Panc1 (cell line): ENCODE results near the gene OR2T35. TPM values are rescaled to one million over a fixed set of nuclear protein-coding genes. Genes with fewer than 3 reads are reported as not detected.

Experiments used
- ATAC-seq: fragments of 200-7000 bp; cut with Tn5 transposase; 2 replicates; pipeline ENCODE4 v1.9.1; 2020; ENCODE audit warnings: mild to moderate bottlenecking, moderate library complexity
- BruUV-seq: library from RNA; stranded (reverse); fragments of 400-500 nt; replicated peaks from 2 replicates; lab custom pipeline; 2021; lab: Mats Ljungman, UMichigan
- CTCF ChIA-PET: fragments of 300-600 bp; sonication (Branson Sonifier 250); formaldehyde crosslinking; loops from one replicate; lab custom pipeline; 2022; ENCODE audit warnings: antibody characterized with exemption; lab: Charles Lee
- POLR2A ChIA-PET: fragments of 300-600 bp; sonication (Branson Sonifier 250); formaldehyde crosslinking; loops from one replicate; lab custom pipeline; 2022; ENCODE audit warnings: antibody characterized with exemption; lab: Charles Lee
- DNase-seq: peaks from one replicate; pipeline ENCODE4 v3.0.0-alpha.2; 2010; ENCODE audit warnings: low read depth, low spot score
- H3K27ac ChIP-seq: 2 replicates; pipeline ENCODE4 v1.5.1; 2011; ENCODE audit warnings: mild to moderate bottlenecking, low read length, inconsistent platforms
- H3K27me3 ChIP-seq: fragments of 200-500 bp; sonication (Bioruptor generic); 2 replicates; pipeline ENCODE4 v1.6.0; 2014; ENCODE audit warnings: low read length, inconsistent platforms; ENCODE audit not compliant: control insufficient read depth, insufficient read depth
- H3K36me3 ChIP-seq: fragments of 200-500 bp; sonication (Bioruptor generic); 2 replicates; pipeline ENCODE4 v1.5.1; 2014; ENCODE audit warnings: inconsistent platforms, mild to moderate bottlenecking, low read length, moderate library complexity; ENCODE audit not compliant: control insufficient read depth, insufficient read depth
- H3K4me1 ChIP-seq: 2 replicates; pipeline ENCODE4 v1.5.1; 2011; ENCODE audit warnings: inconsistent platforms, mild to moderate bottlenecking, low read length, moderate library complexity; ENCODE audit not compliant: control insufficient read depth, insufficient read depth
- H3K4me3 ChIP-seq, 2 experiments: 2 replicates each; pipeline ENCODE4 v1.5.1; 2011 to 2012; ENCODE audit warnings: low read depth in 2 of 2, low read length in 2 of 2, mild to moderate bottlenecking in 2 of 2, inconsistent platforms in 1 of 2, moderate library complexity in 1 of 2
- H3K9me3 ChIP-seq: fragments of 200-500 bp; sonication (Bioruptor generic); 2 replicates; pipeline ENCODE4 v1.5.1; 2014; ENCODE audit warnings: low read depth, mild to moderate bottlenecking, inconsistent platforms, low read length, moderate library complexity; ENCODE audit not compliant: control insufficient read depth, insufficient read depth
- POLR2AphosphoS5 ChIP-seq: IDR thresholded peaks from 2 replicates; pipeline ENCODE4 v1.6.1; 2012; ENCODE audit warnings: mild to moderate bottlenecking, low read depth, low read length, moderate library complexity
- SIN3A ChIP-seq: IDR thresholded peaks from 2 replicates; pipeline ENCODE4 v1.6.1; 2012; ENCODE audit warnings: low read depth, mild to moderate bottlenecking, low read length, moderate library complexity, borderline replicate concordance; ENCODE audit not compliant: insufficient read depth
- TCF7L2 ChIP-seq: IDR thresholded peaks from 2 replicates; pipeline ENCODE4 v1.6.1; 2011; ENCODE audit warnings: mild to moderate bottlenecking, low read depth, low read length, inconsistent platforms
- in situ Hi-C: cut with HindIII; loops from 2 replicates; pipeline ENCODE4 v1.10.0; 2016; ENCODE audit warnings: low sequenced_read_pairs, low pct_unique_long_range_greater_than_20kb
- intact Hi-C: fragments of 100-400 bp; cut with micrococcal nuclease; formaldehyde crosslinking; loops from one replicate; pipeline ENCODE4 v1.10.0; 2022; ENCODE audit not compliant: unreplicated experiment
- total RNA-seq: library from RNA; stranded (reverse); gene quantifications from one replicate; pipeline ENCODE4 v1.2.1, GENCODE V29; 2021; ENCODE audit not compliant: unreplicated experiment
- TF ChIP-seq, protein P1 (sequence below): fragments of 450-650 bp; IDR thresholded peaks from 2 replicates; pipeline ENCODE4 v1.5.1; 2017; ENCODE audit warnings: mild to moderate bottlenecking
- TF ChIP-seq, protein P2 (sequence below), 2 experiments: IDR thresholded peaks; 2 replicates each; pipeline ENCODE4 v1.6.1; 2011 to 2012; ENCODE audit warnings: low read depth in 2 of 2, control low read depth in 1 of 2, low read length in 1 of 2, mild to moderate bottlenecking in 1 of 2, moderate library complexity in 1 of 2; ENCODE audit not compliant: insufficient read depth in 1 of 2

The OR2T35 gene
- total RNA-seq, 1 experiment from 2014 or later: not detected

DNA sequence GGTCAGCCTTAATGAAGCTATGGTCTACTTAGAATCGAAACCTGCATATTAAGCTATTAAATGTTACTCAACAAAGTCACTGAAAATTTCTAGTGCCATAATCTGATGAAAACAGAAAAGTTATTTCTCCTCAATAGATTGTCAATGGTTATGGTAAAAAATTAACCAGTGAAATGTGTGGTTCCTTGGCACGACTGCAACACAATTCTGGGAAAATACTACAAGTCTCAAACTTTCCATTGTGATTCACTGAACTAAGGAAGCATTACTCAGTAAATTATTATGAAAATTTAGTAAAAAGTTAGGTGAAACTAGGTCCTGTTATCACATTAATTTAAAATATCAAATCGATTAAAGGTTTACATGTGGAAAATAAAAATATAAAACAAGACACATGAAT is 34.8 kb downstream of the OR2T35 start:
- intact Hi-C loops (no loop called here), in situ Hi-C loops (no loop called here)
- TF ChIP-seq, protein P1, sequence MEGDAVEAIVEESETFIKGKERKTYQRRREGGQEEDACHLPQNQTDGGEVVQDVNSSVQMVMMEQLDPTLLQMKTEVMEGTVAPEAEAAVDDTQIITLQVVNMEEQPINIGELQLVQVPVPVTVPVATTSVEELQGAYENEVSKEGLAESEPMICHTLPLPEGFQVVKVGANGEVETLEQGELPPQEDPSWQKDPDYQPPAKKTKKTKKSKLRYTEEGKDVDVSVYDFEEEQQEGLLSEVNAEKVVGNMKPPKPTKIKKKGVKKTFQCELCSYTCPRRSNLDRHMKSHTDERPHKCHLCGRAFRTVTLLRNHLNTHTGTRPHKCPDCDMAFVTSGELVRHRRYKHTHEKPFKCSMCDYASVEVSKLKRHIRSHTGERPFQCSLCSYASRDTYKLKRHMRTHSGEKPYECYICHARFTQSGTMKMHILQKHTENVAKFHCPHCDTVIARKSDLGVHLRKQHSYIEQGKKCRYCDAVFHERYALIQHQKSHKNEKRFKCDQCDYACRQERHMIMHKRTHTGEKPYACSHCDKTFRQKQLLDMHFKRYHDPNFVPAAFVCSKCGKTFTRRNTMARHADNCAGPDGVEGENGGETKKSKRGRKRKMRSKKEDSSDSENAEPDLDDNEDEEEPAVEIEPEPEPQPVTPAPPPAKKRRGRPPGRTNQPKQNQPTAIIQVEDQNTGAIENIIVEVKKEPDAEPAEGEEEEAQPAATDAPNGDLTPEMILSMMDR: no peak
- TF ChIP-seq POLR2AphosphoS5 (no peak), TCF7L2 (no peak), SIN3A (no peak)
- TF ChIP-seq, protein P2, sequence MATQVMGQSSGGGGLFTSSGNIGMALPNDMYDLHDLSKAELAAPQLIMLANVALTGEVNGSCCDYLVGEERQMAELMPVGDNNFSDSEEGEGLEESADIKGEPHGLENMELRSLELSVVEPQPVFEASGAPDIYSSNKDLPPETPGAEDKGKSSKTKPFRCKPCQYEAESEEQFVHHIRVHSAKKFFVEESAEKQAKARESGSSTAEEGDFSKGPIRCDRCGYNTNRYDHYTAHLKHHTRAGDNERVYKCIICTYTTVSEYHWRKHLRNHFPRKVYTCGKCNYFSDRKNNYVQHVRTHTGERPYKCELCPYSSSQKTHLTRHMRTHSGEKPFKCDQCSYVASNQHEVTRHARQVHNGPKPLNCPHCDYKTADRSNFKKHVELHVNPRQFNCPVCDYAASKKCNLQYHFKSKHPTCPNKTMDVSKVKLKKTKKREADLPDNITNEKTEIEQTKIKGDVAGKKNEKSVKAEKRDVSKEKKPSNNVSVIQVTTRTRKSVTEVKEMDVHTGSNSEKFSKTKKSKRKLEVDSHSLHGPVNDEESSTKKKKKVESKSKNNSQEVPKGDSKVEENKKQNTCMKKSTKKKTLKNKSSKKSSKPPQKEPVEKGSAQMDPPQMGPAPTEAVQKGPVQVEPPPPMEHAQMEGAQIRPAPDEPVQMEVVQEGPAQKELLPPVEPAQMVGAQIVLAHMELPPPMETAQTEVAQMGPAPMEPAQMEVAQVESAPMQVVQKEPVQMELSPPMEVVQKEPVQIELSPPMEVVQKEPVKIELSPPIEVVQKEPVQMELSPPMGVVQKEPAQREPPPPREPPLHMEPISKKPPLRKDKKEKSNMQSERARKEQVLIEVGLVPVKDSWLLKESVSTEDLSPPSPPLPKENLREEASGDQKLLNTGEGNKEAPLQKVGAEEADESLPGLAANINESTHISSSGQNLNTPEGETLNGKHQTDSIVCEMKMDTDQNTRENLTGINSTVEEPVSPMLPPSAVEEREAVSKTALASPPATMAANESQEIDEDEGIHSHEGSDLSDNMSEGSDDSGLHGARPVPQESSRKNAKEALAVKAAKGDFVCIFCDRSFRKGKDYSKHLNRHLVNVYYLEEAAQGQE (IDR thresholded peaks at IDR 0.05; ENCODE audit: insufficient read depth in 1 of 2, low read depth in 2 of 2, low read length in 1 of 2): no peak
- Histone ChIP-seq H3K36me3 (no peaks in the 10 kb centered on the region), H3K27me3 (no peaks in the 10 kb centered on the region), H3K27ac (no peak overlapping the region), H3K4me1 (no peaks in the 10 kb centered on the region), H3K4me3 (no peak overlapping the region), H3K9me3 (no peaks in the 10 kb centered on the region)
- CTCF ChIA-PET: no interaction called here
- DNase-seq: no peak
- no TSS peak for BruUV-seq
- POLR2A ChIA-PET: no interaction called here
- no peak for ATAC-seq

DNA sequence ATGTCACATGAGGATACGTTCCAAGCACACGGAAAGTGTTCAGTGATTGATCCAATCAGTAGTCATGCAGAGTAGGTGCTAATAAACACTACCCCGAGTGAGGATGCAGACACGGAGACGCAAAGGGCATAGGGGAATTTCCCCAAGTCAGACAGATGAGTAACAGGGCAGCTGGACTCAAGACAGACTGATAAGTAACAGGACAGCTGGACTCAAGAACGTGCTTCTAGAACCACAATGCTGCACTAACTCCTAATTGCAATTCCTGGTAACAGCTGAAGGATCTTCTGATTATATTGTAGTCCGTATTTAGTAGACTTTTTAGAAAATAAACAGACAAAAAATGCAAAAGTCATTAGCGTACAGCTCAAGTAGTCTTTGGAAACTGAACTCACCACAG is 45.7 kb downstream of the OR2T35 start:
- ChIA-PET CTCF (no interaction called here), POLR2A (no interaction called here)
- in situ Hi-C loops: no loop called here
- no peak overlapping the region for H3K27ac ChIP-seq
- TF ChIP-seq, protein P2 (IDR thresholded peaks at IDR 0.05; ENCODE audit: insufficient read depth in 1 of 2, low read depth in 2 of 2, low read length in 1 of 2): no peak
- TF ChIP-seq, protein P1: no peak
- TF ChIP-seq TCF7L2 (no peak), POLR2AphosphoS5 (no peak), SIN3A (no peak)
- H3K27me3 ChIP-seq: no peaks in the 10 kb centered on the region
- no TSS peak for BruUV-seq
- H3K9me3 ChIP-seq: no peaks in the 10 kb centered on the region
- ATAC-seq: no peak
- no peaks in the 10 kb centered on the region for H3K4me1 ChIP-seq
- intact Hi-C loops: no loop called here
- no peak overlapping the region for H3K4me3 ChIP-seq
- no peak for DNase-seq
- H3K36me3 ChIP-seq: no peaks in the 10 kb centered on the region
